Prostate gland (tissue), 2 donors: Measurements from ENCODE around the gene CCSER1. TPM values are rescaled to one million over a fixed set of nuclear protein-coding genes. Genes with fewer than 3 reads are reported as not detected.

Source experiments
- DNase-seq: peaks from one replicate; pipeline ENCODE4 v3.0.0-alpha.2; 2019; ENCODE audit warnings: low spot score
- H3K27ac ChIP-seq, 2 donors: fragments of 200-600 bp; sonication (generic); 2 replicates each; pipeline ENCODE4 v1.5.1; 2017 to 2019
- H3K27me3 ChIP-seq: fragments of 200-600 bp; sonication (generic); replicated peaks from 2 replicates; pipeline ENCODE4 v1.5.1; 2019; ENCODE audit not compliant: insufficient read depth
- H3K36me3 ChIP-seq, 2 donors: fragments of 200-600 bp; sonication (generic); 1 replicate in 1 of 2; 2 replicates in 1 of 2; pipeline versions ENCODE4 v1.5.1 to v1.8.1; 2017 to 2019
- H3K4me1 ChIP-seq: fragments of 200-600 bp; sonication (generic); replicated peaks from 2 replicates; pipeline ENCODE4 v1.5.1; 2019
- H3K4me3 ChIP-seq, 2 donors: fragments of 200-600 bp; sonication (generic); 2 replicates each; pipeline ENCODE4 v1.5.1; 2017 to 2019
- H3K9me3 ChIP-seq: fragments of 200-600 bp; sonication (generic); 2 replicates; pipeline ENCODE4 v1.5.1; 2017
- POLR2A ChIP-seq: fragments of 450-650 bp; IDR thresholded peaks from one replicate; pipeline ENCODE4 v1.6.1; 2016; ENCODE audit warnings: antibody characterized with exemption, mild to moderate bottlenecking
- POLR2AphosphoS5 ChIP-seq: sonication (generic); formaldehyde crosslinking; IDR thresholded peaks from one replicate; pipeline ENCODE4 v1.6.1; 2017; ENCODE audit warnings: antibody characterized with exemption
- WGBS: methylation state at CpG from one replicate; pipeline ENCODE4 v1.1.5; 2018; 5-methylcytosine and 5-hydroxymethylcytosine counted together
- intact Hi-C: fragments of 100-400 bp; cut with DNase I; formaldehyde crosslinking; loops from one replicate; pipeline ENCODE4 v1.14.2; 2022
- total RNA-seq, 2 donors: library from RNA; depleted of rRNA; stranded (reverse); fragments of >200 nt; gene quantifications; one replicate each; pipeline ENCODE4 v1.1.0, GENCODE V29; 2016
- TF ChIP-seq, protein P1 (sequence below), 4 experiments: fragments of 200-600 bp in 2 of 4; fragments of 450-650 bp in 2 of 4; sonication (generic) in 2 of 4; IDR thresholded peaks; 1 replicate in 3 of 4; 2 replicates in 1 of 4; pipeline ENCODE4 v1.5.1; 2016 to 2019; ENCODE audit warnings: antibody characterized with exemption in 4 of 4, mild to moderate bottlenecking in 2 of 4, moderate library complexity in 2 of 4

CCSER1 gene
- total RNA-seq, 2 donors from 2014 or later = 11.9 to 32.2 TPM

DNA sequence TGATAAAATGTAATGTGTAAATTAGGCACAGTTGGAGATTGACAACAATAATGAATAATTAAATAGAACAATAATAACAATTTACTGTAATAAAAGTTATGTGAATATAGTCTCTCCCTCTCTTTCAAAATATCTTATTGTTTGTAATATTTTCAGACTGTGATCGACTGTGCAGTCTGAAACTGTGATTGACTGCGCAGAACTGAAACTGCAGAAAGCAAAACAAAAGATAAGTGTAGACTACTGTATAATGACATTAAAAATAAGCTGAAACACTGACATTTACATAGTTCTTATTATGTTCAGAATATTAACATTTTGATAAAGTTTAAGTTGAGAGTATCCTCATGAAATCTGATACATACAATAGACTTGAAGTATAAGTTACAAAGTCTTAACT lies 371.0 kb downstream of the CCSER1 start:
- DNase-seq = no peak
- 100% methylated on average over 2 of the region's 2 CpGs for WGBS
- no peaks in the 10 kb centered on the region for H3K36me3 ChIP-seq
- TF ChIP-seq POLR2AphosphoS5 (no peak), POLR2A (no peak)
- TF ChIP-seq, protein P1, sequence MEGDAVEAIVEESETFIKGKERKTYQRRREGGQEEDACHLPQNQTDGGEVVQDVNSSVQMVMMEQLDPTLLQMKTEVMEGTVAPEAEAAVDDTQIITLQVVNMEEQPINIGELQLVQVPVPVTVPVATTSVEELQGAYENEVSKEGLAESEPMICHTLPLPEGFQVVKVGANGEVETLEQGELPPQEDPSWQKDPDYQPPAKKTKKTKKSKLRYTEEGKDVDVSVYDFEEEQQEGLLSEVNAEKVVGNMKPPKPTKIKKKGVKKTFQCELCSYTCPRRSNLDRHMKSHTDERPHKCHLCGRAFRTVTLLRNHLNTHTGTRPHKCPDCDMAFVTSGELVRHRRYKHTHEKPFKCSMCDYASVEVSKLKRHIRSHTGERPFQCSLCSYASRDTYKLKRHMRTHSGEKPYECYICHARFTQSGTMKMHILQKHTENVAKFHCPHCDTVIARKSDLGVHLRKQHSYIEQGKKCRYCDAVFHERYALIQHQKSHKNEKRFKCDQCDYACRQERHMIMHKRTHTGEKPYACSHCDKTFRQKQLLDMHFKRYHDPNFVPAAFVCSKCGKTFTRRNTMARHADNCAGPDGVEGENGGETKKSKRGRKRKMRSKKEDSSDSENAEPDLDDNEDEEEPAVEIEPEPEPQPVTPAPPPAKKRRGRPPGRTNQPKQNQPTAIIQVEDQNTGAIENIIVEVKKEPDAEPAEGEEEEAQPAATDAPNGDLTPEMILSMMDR (IDR thresholded peaks at IDR 0.05) = no peak
- H3K27ac ChIP-seq = no peak overlapping the region
- H3K4me3 ChIP-seq = no peak overlapping the region
- no peaks in the 10 kb centered on the region for H3K9me3 ChIP-seq
- H3K27me3 ChIP-seq = no peaks in the 10 kb centered on the region
- intact Hi-C loops = no loop called here
- H3K4me1 ChIP-seq = no peaks in the 10 kb centered on the region

DNA sequence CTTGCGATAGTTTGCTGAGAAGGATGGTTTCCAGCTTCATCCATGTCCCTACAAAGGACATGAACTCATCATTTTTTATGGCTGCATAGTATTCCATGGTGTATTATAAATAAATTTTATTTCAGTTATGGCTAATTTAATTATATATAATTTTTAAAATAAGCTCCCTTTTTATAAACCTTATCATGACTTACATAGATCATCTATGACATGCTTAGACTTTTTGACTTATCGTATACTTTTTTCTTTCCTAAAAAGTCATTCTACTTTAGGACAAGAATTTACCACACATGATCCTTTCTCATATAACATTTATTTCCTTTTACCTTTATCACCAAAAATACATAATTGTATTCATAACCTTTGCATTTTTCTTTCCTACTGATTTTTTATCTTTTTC lies 376.5 kb downstream of the CCSER1 start:
- Histone ChIP-seq H3K4me3 (no peak overlapping the region), H3K27ac (no peak overlapping the region), H3K36me3 (no peaks in the 10 kb centered on the region), H3K9me3 (no peaks in the 10 kb centered on the region), H3K4me1 (no peaks in the 10 kb centered on the region), H3K27me3 (no peaks in the 10 kb centered on the region)
- intact Hi-C loops = no loop called here
- no peak for DNase-seq
- TF ChIP-seq, protein P1 (IDR thresholded peaks at IDR 0.05) = no peak
- no peak for TF ChIP-seq POLR2A
- WGBS = 97% methylated on average over 2 of the region's 2 CpGs

DNA sequence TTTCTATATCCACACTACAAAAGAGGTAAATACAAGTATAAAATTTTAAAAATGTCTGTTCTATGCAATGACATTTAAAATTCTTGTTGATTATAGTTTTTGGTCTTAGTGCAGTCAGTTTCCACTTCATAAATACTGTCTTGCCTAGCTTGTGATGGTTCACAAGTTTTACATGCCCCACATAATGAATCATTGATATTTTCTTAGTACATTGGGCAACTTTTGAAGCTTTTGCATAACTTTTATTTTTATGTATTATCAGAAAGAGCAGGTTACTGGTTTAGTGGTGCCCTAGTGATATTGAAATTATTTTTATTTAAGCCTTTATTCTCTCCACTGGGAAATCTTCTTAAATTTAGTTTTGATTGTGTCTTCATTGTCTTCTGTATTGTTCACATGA lies 388.0 kb downstream of the CCSER1 start:
- no peaks in the 10 kb centered on the region for H3K27me3 ChIP-seq
- DNase-seq = no peak
- intact Hi-C loops = no loop called here
- H3K4me1 ChIP-seq = no peaks in the 10 kb centered on the region
- H3K27ac ChIP-seq = no peak overlapping the region
- no peaks in the 10 kb centered on the region for H3K9me3 ChIP-seq
- no peak overlapping the region for H3K4me3 ChIP-seq
- H3K36me3 ChIP-seq = no peaks in the 10 kb centered on the region
- no peak for TF ChIP-seq POLR2A
- TF ChIP-seq, protein P1 (IDR thresholded peaks at IDR 0.05) = no peak
- no peak for TF ChIP-seq POLR2AphosphoS5

DNA sequence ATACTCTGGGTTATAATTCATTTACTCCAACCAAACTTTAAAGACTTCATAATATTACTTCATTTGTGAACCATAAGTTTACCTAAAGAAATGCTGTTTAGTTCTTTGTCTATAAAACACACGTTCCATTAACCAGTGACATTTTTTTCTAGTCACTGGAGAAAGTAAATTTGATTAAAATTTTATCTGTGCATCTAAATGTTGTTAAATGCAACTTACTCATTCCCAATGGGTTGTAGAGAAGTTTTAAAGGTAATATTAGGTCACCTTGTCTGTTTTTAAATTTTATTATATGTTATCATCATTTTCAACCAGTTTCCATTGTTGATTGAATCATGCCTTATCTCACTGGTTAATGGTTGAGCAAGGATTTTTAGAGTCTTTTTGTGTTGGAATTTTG lies 401.4 kb downstream of the CCSER1 start:
- no peaks in the 10 kb centered on the region for H3K4me1 ChIP-seq
- no peak for DNase-seq
- no peak overlapping the region for H3K27ac ChIP-seq
- H3K27me3 ChIP-seq = no peaks in the 10 kb centered on the region
- H3K36me3 ChIP-seq = no peaks in the 10 kb centered on the region
- no peak overlapping the region for H3K4me3 ChIP-seq
- intact Hi-C loops = no loop called here
- no peaks in the 10 kb centered on the region for H3K9me3 ChIP-seq
- WGBS = 55% methylated on average over 1 of the region's 1 CpG
- TF ChIP-seq POLR2AphosphoS5 = no peak

DNA sequence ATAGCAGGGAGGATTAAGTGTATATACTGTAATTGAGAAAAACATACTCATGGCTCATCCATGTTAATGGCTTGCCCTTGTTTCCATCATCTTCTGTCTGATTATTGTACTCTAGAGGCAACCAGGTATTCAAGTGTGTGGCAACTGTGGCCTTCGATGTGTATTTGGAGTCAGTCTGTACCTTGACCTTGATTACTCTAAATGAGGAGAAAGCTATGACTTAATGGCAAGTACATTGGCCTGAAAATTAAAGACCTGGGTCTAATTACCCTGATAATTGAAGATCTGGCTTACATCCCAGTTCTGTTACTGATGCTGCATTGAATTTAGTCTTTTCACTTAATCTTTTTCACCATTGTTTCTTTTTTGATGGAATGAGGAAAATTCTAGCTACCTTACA lies 409.2 kb downstream of the CCSER1 start:
- 78% methylated on average over 1 of the region's 1 CpG for WGBS
- no peak for DNase-seq
- H3K27me3 ChIP-seq = no peaks in the 10 kb centered on the region
- H3K9me3 ChIP-seq = no peaks in the 10 kb centered on the region
- H3K4me3 ChIP-seq = no peak overlapping the region
- intact Hi-C loops = no loop called here
- no peak overlapping the region for H3K27ac ChIP-seq
- H3K4me1 ChIP-seq = no peaks in the 10 kb centered on the region
- no peaks in the 10 kb centered on the region for H3K36me3 ChIP-seq
- TF ChIP-seq POLR2A (no peak), POLR2AphosphoS5 (no peak)
- TF ChIP-seq, protein P1 (IDR thresholded peaks at IDR 0.05) = no peak
